Stimulated activated CD4-positive, alpha-beta T cell treated with anti-CD3 and anti-CD28 coated beads, Interleukin-12 subunit alpha, Interleukin-12 subunit beta, amount 100 ng/mL, for 24 hours (primary cell): ENCODE measurements around the gene L3MBTL2.

Experiments used
- DNase-seq, 2 experiments: peaks; one replicate each; pipeline ENCODE4 v3.0.0-alpha.2; 2020; ENCODE audit warnings: low read depth in 2 of 2

L3MBTL2 gene

GRCh38 chr22:41267958-41268357 lies 62.8 kb downstream of the L3MBTL2 start:
- DNase-seq = no peak

- DNase-seq = no peak
Measured at GRCh38 chr22:41271787-41272186, 66.7 kb downstream of the L3MBTL2 start.

- DNase-seq = no peak
Measured at GRCh38 chr22:41273128-41273527, 68.0 kb downstream of the L3MBTL2 start.

GRCh38 chr22:41274856-41275255 lies 69.7 kb downstream of the L3MBTL2 start:
- no peak for DNase-seq

GRCh38 chr22:41280065-41280464 lies 75.0 kb downstream of the L3MBTL2 start:
- DNase-seq = no peak

GRCh38 chr22:41280854-41281253 lies 75.7 kb downstream of the L3MBTL2 start:
- no peak for DNase-seq
